ENCODE results near the gene ZRANB1. TPM values are rescaled to one million over a fixed set of nuclear protein-coding genes. Genes with fewer than 3 reads are reported as not detected.

Gene ZRANB1
- total and polyA plus RNA-seq, 10 of the 15 experiments (the other 5 are each of a cell fraction or from before 2014, with no cell fraction given) = 1.7 to 11.8 (median 6.2) TPM

DNA sequence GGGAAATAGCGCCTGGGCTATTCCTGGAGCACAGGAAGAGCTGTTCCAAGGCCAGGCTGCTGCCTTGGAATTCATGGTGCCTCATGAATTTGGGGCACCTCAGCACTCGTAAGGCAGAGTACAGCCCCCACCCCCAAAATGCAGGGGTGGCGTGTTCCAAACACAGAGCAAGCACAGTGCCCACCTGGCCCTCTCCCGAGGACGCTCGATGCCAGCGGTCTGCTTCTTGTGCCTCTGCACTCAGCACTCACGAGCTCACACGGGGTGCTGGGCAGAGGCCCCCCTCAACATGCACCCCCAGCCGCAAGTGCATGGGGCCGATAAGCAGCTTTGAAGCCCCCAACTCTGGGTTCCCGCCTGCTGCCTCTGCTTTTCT lies 60.1 kb downstream of the ZRANB1 start (continued):
- TF ChIP-seq, protein P1, sequence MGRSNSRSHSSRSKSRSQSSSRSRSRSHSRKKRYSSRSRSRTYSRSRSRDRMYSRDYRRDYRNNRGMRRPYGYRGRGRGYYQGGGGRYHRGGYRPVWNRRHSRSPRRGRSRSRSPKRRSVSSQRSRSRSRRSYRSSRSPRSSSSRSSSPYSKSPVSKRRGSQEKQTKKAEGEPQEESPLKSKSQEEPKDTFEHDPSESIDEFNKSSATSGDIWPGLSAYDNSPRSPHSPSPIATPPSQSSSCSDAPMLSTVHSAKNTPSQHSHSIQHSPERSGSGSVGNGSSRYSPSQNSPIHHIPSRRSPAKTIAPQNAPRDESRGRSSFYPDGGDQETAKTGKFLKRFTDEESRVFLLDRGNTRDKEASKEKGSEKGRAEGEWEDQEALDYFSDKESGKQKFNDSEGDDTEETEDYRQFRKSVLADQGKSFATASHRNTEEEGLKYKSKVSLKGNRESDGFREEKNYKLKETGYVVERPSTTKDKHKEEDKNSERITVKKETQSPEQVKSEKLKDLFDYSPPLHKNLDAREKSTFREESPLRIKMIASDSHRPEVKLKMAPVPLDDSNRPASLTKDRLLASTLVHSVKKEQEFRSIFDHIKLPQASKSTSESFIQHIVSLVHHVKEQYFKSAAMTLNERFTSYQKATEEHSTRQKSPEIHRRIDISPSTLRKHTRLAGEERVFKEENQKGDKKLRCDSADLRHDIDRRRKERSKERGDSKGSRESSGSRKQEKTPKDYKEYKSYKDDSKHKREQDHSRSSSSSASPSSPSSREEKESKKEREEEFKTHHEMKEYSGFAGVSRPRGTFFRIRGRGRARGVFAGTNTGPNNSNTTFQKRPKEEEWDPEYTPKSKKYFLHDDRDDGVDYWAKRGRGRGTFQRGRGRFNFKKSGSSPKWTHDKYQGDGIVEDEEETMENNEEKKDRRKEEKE (IDR thresholded peaks at IDR 0.05) = no peak

DNA sequence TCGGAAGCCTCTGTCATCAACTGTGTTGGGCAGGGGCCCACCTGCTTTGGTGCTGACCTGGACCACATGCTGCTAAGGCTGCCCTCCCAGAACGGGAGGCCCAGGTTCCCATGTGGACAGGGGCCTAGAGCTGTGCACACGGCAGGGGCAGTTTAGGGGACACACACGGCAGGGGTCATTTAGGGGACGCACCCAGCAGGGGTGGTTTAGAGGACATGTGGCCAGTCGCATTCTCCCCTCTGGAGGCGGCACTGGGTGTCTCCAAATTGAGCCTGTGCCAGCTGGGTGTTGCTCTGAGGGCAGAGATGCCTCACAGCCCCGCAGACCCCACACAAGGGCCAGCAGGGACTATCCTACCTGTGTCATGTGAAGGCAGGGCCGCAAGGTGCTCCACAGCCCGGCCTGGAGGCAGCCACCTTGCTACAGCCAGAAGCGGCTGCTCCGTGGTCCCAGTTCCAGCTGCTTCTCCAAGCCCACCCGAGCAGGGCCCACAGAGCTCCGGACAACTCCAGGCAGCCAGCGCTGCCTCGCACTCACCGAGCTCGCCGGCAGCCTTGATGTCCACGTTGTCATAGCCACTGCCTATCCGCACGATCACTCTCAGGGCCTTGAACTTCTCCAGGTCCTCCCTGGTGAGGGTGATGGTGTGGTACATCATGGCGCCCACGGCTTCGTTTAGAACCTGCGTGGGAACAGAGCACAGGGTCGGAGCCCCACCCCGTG lies 60.7 kb downstream of the ZRANB1 start:
- DNase-seq (ENCODE audit: low read depth, low spot score) (no peak), ATAC-seq (no peak), FAIRE-seq (no peak)
- BruUV-seq (replicated peaks) = no TSS peak
- Histone ChIP-seq H3K4me1 (ENCODE audit: control insufficient read depth, insufficient read depth, low read length) (no peaks in the 10 kb centered on the region; the same call in 1 of the 2 replicates), H3K4me3 (no peak overlapping the region), H3K27ac (ENCODE audit: control insufficient read depth, insufficient read depth) (no peak overlapping the region), H3K36me3 (ENCODE audit: control insufficient read depth in 2 of 2, insufficient read depth in 2 of 2, low read length in 1 of 2) (no peaks in the 10 kb centered on the region), H2AFZ (ENCODE audit: control insufficient read depth, low read depth, low read length) (no peak overlapping the region), H4K20me1 (ENCODE audit: control insufficient read depth, insufficient read depth) (no peaks in the 10 kb centered on the region), H3K4me2 (ENCODE audit: control insufficient read depth, insufficient read depth) (no peak overlapping the region), H3K27me3 (replicated peaks in 1 of 2; ENCODE audit: control insufficient read depth in 2 of 2, insufficient read depth in 2 of 2, low read length in 1 of 2) (no peaks in the 10 kb centered on the region), H3K79me2 (ENCODE audit: control insufficient read depth, insufficient read depth, low read length) (no peaks in the 10 kb centered on the region), H3K9me3 (replicated peaks; ENCODE audit: control insufficient read depth, insufficient read depth, low read length) (no peaks in the 10 kb centered on the region), H3K9ac (ENCODE audit: control insufficient read depth, insufficient read depth, low read length) (no peak overlapping the region)
- ChIA-PET RAD21 (ENCODE audit: unreplicated experiment) (no interaction called here), SMC1A (ENCODE audit: uncharacterized antibody, unreplicated experiment) (no interaction called here), CTCF (no interaction called here), POLR2A (no interaction called here)
- TF ChIP-seq, protein P2, sequence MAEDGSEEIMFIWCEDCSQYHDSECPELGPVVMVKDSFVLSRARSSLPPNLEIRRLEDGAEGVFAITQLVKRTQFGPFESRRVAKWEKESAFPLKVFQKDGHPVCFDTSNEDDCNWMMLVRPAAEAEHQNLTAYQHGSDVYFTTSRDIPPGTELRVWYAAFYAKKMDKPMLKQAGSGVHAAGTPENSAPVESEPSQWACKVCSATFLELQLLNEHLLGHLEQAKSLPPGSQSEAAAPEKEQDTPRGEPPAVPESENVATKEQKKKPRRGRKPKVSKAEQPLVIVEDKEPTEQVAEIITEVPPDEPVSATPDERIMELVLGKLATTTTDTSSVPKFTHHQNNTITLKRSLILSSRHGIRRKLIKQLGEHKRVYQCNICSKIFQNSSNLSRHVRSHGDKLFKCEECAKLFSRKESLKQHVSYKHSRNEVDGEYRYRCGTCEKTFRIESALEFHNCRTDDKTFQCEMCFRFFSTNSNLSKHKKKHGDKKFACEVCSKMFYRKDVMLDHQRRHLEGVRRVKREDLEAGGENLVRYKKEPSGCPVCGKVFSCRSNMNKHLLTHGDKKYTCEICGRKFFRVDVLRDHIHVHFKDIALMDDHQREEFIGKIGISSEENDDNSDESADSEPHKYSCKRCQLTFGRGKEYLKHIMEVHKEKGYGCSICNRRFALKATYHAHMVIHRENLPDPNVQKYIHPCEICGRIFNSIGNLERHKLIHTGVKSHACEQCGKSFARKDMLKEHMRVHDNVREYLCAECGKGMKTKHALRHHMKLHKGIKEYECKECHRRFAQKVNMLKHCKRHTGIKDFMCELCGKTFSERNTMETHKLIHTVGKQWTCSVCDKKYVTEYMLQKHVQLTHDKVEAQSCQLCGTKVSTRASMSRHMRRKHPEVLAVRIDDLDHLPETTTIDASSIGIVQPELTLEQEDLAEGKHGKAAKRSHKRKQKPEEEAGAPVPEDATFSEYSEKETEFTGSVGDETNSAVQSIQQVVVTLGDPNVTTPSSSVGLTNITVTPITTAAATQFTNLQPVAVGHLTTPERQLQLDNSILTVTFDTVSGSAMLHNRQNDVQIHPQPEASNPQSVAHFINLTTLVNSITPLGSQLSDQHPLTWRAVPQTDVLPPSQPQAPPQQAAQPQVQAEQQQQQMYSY (CRISPR knock-in tag; IDR thresholded peaks at IDR 0.05) = no peak
- TF ChIP-seq GABPA (IDR thresholded peaks at IDR 0.05; ENCODE audit: low read depth) = no peak
- no peak for TF ChIP-seq FOXK2 (IDR thresholded peaks at IDR 0.05)
- WGBS (ENCODE audit: insufficient coverage, insufficient replicate concordance, low lambda C conversion rate, missing lambda C conversion rate) = 48% methylated on average over 28 of the region's 28 CpGs
- intact Hi-C loops (cut with micrococcal nuclease; ENCODE audit: unreplicated experiment) (no loop called here), in situ Hi-C loops (cut with MboI) (no loop called here)
